ENCODE data around the gene B4GALT4.

The B4GALT4 gene

GRCh38 chr3:119184111-119184510, 56.6 kb downstream of the B4GALT4 start:
- Histone ChIP-seq H2AFZ (ENCODE audit: low read length) (no peak overlapping the region), H3K4me3 (ENCODE audit: low read length, poor library complexity, severe bottlenecking) (no peak overlapping the region), H3K9me3 (ENCODE audit: insufficient read depth, low read depth, low read length) (no peaks in the 10 kb centered on the region), H3K4me1 (ENCODE audit: insufficient read depth, low read length, poor library complexity, severe bottlenecking) (no peaks in the 10 kb centered on the region), H3K36me3 (ENCODE audit: insufficient read depth, low read length) (no peaks in the 10 kb centered on the region), H4K20me1 (ENCODE audit: insufficient read depth, low read length, poor library complexity, severe bottlenecking) (no peaks in the 10 kb centered on the region), H3K79me2 (ENCODE audit: insufficient read depth, low read length) (no peaks in the 10 kb centered on the region), H3K27me3 (ENCODE audit: insufficient read depth, low read length, poor library complexity, severe bottlenecking) (no peaks in the 10 kb centered on the region), H3K9ac (ENCODE audit: low read depth, low read length, poor library complexity, severe bottlenecking) (no peak overlapping the region), H3F3A (ENCODE audit: low read depth) (no peaks in the 10 kb centered on the region), H3K4me2 (ENCODE audit: low read depth, low read length, poor library complexity, severe bottlenecking) (no peak overlapping the region), H3K9me2 (replicated peaks; ENCODE audit: low read depth, low read length) (no peaks in the 10 kb centered on the region)
- TF ChIP-seq, protein P1, sequence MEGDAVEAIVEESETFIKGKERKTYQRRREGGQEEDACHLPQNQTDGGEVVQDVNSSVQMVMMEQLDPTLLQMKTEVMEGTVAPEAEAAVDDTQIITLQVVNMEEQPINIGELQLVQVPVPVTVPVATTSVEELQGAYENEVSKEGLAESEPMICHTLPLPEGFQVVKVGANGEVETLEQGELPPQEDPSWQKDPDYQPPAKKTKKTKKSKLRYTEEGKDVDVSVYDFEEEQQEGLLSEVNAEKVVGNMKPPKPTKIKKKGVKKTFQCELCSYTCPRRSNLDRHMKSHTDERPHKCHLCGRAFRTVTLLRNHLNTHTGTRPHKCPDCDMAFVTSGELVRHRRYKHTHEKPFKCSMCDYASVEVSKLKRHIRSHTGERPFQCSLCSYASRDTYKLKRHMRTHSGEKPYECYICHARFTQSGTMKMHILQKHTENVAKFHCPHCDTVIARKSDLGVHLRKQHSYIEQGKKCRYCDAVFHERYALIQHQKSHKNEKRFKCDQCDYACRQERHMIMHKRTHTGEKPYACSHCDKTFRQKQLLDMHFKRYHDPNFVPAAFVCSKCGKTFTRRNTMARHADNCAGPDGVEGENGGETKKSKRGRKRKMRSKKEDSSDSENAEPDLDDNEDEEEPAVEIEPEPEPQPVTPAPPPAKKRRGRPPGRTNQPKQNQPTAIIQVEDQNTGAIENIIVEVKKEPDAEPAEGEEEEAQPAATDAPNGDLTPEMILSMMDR (conservative IDR thresholded peaks at IDR 0.05; ENCODE audit: low read length), result no peak
- TF ChIP-seq EZH2phosphoT487 (IDR thresholded peaks at IDR 0.05; ENCODE audit: borderline replicate concordance), result no peak

DNA sequence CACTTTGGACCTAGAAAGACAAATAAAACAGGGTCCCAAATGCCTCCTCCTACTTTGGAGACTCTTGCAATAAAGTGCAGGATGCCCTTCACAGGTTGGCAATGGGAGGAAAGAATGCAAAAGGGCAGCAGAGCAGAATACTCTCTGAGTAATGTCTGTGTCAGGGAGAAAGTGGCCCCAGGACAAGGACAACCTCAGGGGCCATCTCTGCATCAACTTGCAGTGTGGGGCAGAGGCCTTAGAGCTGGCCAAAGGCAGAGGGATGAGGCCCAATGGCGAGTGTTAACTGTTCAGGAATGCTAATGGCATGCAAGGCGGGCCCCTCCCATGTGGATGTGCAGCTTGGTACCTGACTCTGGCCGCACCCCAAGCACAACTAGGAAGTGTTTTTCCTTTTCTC, 58.9 kb downstream of the B4GALT4 start:
- no peak overlapping the region for H3K9ac ChIP-seq (ENCODE audit: low read depth, low read length, poor library complexity, severe bottlenecking)
- no peak overlapping the region for H2AFZ ChIP-seq (ENCODE audit: low read length)
- H3K27me3 ChIP-seq (ENCODE audit: insufficient read depth, low read length, poor library complexity, severe bottlenecking), result no peaks in the 10 kb centered on the region

DNA sequence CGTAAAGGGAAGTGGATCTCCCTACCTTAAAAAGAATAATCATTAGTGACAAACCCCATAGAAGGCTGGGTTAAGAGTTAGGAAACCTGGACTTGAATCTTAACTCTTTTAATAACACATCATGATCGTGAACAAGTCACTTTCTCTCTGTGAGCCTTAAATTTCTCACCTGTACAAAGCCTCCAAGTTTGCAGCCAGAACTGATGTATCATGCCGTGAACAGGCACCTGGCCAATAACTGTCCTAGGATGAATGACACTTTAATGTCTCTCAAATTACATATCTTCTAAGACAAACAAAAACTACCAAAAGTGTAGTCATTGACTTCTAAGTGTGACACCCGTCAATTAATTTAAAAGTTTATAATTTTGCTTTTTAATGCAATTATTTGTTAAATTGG, 63.4 kb downstream of the B4GALT4 start:
- Histone ChIP-seq H3K27me3 (ENCODE audit: insufficient read depth, low read length, poor library complexity, severe bottlenecking) (no peaks in the 10 kb centered on the region), H3K4me1 (ENCODE audit: insufficient read depth, low read length, poor library complexity, severe bottlenecking) (no peaks in the 10 kb centered on the region), H3K9ac (ENCODE audit: low read depth, low read length, poor library complexity, severe bottlenecking) (no peak overlapping the region), H3K9me2 (replicated peaks; ENCODE audit: low read depth, low read length) (no peaks in the 10 kb centered on the region), H3K4me2 (ENCODE audit: low read depth, low read length, poor library complexity, severe bottlenecking) (no peak overlapping the region), H3K79me2 (ENCODE audit: insufficient read depth, low read length) (no peaks in the 10 kb centered on the region), H3K4me3 (ENCODE audit: low read length, poor library complexity, severe bottlenecking) (no peak overlapping the region), H4K20me1 (ENCODE audit: insufficient read depth, low read length, poor library complexity, severe bottlenecking) (no peaks in the 10 kb centered on the region), H3K9me3 (ENCODE audit: insufficient read depth, low read depth, low read length) (no peaks in the 10 kb centered on the region), H3K36me3 (ENCODE audit: insufficient read depth, low read length) (no peaks in the 10 kb centered on the region), H2AFZ (ENCODE audit: low read length) (no peak overlapping the region), H3F3A (ENCODE audit: low read depth) (no peaks in the 10 kb centered on the region)
- TF ChIP-seq, protein P1 (conservative IDR thresholded peaks at IDR 0.05; ENCODE audit: low read length), result no peak
- no peak for TF ChIP-seq EZH2phosphoT487 (IDR thresholded peaks at IDR 0.05; ENCODE audit: borderline replicate concordance)

More for the DNA sequence above, 58.9 kb downstream of the B4GALT4 start:
- Histone ChIP-seq H3K9me3 (ENCODE audit: insufficient read depth, low read depth, low read length) (no peaks in the 10 kb centered on the region), H3K9me2 (replicated peaks; ENCODE audit: low read depth, low read length) (no peaks in the 10 kb centered on the region), H3K4me2 (ENCODE audit: low read depth, low read length, poor library complexity, severe bottlenecking) (no peak overlapping the region), H3K4me3 (ENCODE audit: low read length, poor library complexity, severe bottlenecking) (no peak overlapping the region), H4K20me1 (ENCODE audit: insufficient read depth, low read length, poor library complexity, severe bottlenecking) (no peaks in the 10 kb centered on the region), H3K36me3 (ENCODE audit: insufficient read depth, low read length) (no peaks in the 10 kb centered on the region), H3K4me1 (ENCODE audit: insufficient read depth, low read length, poor library complexity, severe bottlenecking) (no peaks in the 10 kb centered on the region), H3F3A (ENCODE audit: low read depth) (no peaks in the 10 kb centered on the region), H3K79me2 (ENCODE audit: insufficient read depth, low read length) (no peaks in the 10 kb centered on the region)
- TF ChIP-seq EZH2phosphoT487 (IDR thresholded peaks at IDR 0.05; ENCODE audit: borderline replicate concordance), result no peak
- TF ChIP-seq, protein P1 (conservative IDR thresholded peaks at IDR 0.05; ENCODE audit: low read length), result no peak
